ENCODE results near the gene BLMH.

DNA sequence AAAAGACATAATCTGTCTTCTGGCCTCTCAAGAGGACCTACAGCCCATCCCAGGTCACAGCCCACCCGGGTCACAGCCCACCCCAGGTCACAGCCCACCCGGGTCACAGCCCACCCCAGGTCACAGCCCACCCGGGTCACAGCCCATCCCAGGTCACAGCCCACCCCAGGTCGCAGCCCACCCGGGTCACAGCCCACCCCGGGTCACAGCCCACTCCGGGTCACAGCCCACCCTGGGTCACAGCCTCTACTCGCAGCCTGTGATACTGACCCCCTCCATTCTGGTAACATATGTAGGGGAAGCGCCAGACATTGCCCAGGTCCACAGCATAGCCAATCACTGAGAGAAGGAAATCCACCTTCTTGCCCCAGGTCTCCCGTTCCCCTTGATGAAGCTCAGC lies 70.4 kb downstream of the BLMH start:
- TF ChIP-seq, protein P1, sequence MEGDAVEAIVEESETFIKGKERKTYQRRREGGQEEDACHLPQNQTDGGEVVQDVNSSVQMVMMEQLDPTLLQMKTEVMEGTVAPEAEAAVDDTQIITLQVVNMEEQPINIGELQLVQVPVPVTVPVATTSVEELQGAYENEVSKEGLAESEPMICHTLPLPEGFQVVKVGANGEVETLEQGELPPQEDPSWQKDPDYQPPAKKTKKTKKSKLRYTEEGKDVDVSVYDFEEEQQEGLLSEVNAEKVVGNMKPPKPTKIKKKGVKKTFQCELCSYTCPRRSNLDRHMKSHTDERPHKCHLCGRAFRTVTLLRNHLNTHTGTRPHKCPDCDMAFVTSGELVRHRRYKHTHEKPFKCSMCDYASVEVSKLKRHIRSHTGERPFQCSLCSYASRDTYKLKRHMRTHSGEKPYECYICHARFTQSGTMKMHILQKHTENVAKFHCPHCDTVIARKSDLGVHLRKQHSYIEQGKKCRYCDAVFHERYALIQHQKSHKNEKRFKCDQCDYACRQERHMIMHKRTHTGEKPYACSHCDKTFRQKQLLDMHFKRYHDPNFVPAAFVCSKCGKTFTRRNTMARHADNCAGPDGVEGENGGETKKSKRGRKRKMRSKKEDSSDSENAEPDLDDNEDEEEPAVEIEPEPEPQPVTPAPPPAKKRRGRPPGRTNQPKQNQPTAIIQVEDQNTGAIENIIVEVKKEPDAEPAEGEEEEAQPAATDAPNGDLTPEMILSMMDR (IDR thresholded peaks at IDR 0.05) = no peak
- no peak for TF ChIP-seq POLR2A (IDR thresholded peaks at IDR 0.05; ENCODE audit: low read depth)
- TF ChIP-seq EP300 (IDR thresholded peaks at IDR 0.05) = no peak
- no peak for TF ChIP-seq POLR2AphosphoS5 (IDR thresholded peaks at IDR 0.05)

All from esophagus muscularis mucosa (tissue), 4 donors.